Stimulated activated CD8-positive, alpha-beta memory T cell treated with anti-CD3 and anti-CD28 coated beads, Interleukin-12 subunit alpha, Interleukin-12 subunit beta, amount 100 ng/mL, for 24 hours (primary cell): Measurements from ENCODE around the gene ZFAND6.
"Not testable (repeated sequence)": the region's sequence is repeated elsewhere in the genome, so short reads cannot be mapped to it uniquely, and the experiment has no call there.

ENCODE experiments used
- DNase-seq: peaks from one replicate; pipeline ENCODE4 v3.0.0-alpha.2; 2020; ENCODE audit errors: extremely low read depth

ZFAND6 gene

GRCh38 chr15:80142646-80143045 lies 83.2 kb downstream of the ZFAND6 start:
- no peak for DNase-seq

GRCh38 chr15:80151148-80151547 lies 91.7 kb downstream of the ZFAND6 start:
- no peak for DNase-seq

- DNase-seq: no peak
Measured at GRCh38 chr15:80151576-80151975, 92.1 kb downstream of the ZFAND6 start.

- DNase-seq: peak; percentile 82
Measured at GRCh38 chr15:80152180-80152895, 92.9 kb downstream of the ZFAND6 start.

- DNase-seq: no peak
Measured at GRCh38 chr15:80152896-80153876, 93.7 kb downstream of the ZFAND6 start, which contains the start of gene FAH. Gene FAH (plus strand): TSS chr15:80152999. CDS start chr15:80153055, 56 bp downstream.

GRCh38 chr15:80153900-80154299 lies 94.4 kb downstream of the ZFAND6 start:
- DNase-seq: no peak

GRCh38 chr15:80154336-80154735 lies 94.9 kb downstream of the ZFAND6 start:
- no peak for DNase-seq

GRCh38 chr15:80155001-80155377 lies 95.5 kb downstream of the ZFAND6 start:
- DNase-seq: no peak

- not testable (repeated sequence) for DNase-seq
Measured at GRCh38 chr15:80155378-80156175, 96.1 kb downstream of the ZFAND6 start.

- no peak for DNase-seq
Measured at GRCh38 chr15:80156176-80156720, 96.8 kb downstream of the ZFAND6 start.

- DNase-seq: no peak
Measured at GRCh38 chr15:80157215-80157614, 97.7 kb downstream of the ZFAND6 start.

- DNase-seq: no peak
Measured at GRCh38 chr15:80159301-80159700, 99.8 kb downstream of the ZFAND6 start.

- DNase-seq: no peak
Measured at GRCh38 chr15:80159811-80160569, 100.5 kb downstream of the ZFAND6 start.

GRCh38 chr15:80160570-80161156 lies 101.2 kb downstream of the ZFAND6 start:
- no peak for DNase-seq

GRCh38 chr15:80161468-80162016 lies 102.1 kb downstream of the ZFAND6 start:
- no peak for DNase-seq

GRCh38 chr15:80162059-80162554 lies 102.6 kb downstream of the ZFAND6 start:
- DNase-seq: no peak

GRCh38 chr15:80163217-80163616 lies 103.7 kb downstream of the ZFAND6 start:
- DNase-seq: no peak

GRCh38 chr15:80163897-80164296 lies 104.4 kb downstream of the ZFAND6 start:
- DNase-seq: no peak

GRCh38 chr15:80167936-80168335 lies 108.5 kb downstream of the ZFAND6 start:
- DNase-seq: no peak

GRCh38 chr15:80168421-80168820 lies 108.9 kb downstream of the ZFAND6 start:
- no peak for DNase-seq
